Measurements from ENCODE around the gene FAM72C.
"Not testable (repeated sequence)": the region's sequence is repeated elsewhere in the genome, so short reads cannot be mapped to it uniquely, and the experiment has no call there.

DNA sequence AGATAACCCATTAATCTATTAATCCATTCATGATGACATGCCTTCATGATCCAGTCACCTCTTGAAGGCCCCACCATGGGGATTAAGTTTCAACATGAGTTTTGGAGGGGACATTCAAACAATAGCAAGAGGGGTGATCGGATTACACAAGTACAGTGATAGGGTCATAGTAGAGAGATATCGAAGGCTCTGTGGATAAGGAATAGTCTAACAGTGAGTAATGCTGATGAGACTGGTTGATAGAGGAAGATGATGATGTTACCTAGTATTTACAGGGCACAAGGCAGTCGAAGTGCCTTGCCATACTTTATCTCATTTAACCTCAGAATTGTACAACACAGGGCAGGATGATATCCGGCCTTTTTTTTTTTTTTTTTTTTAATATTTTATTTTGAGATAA, 18.9 kb upstream of the FAM72C start:
- TF ChIP-seq, protein P1, sequence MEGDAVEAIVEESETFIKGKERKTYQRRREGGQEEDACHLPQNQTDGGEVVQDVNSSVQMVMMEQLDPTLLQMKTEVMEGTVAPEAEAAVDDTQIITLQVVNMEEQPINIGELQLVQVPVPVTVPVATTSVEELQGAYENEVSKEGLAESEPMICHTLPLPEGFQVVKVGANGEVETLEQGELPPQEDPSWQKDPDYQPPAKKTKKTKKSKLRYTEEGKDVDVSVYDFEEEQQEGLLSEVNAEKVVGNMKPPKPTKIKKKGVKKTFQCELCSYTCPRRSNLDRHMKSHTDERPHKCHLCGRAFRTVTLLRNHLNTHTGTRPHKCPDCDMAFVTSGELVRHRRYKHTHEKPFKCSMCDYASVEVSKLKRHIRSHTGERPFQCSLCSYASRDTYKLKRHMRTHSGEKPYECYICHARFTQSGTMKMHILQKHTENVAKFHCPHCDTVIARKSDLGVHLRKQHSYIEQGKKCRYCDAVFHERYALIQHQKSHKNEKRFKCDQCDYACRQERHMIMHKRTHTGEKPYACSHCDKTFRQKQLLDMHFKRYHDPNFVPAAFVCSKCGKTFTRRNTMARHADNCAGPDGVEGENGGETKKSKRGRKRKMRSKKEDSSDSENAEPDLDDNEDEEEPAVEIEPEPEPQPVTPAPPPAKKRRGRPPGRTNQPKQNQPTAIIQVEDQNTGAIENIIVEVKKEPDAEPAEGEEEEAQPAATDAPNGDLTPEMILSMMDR (IDR thresholded peaks at IDR 0.05) = not testable (repeated sequence)
- not testable (repeated sequence) for TF ChIP-seq POLR2A (IDR thresholded peaks at IDR 0.05)
